ENCODE measurements around the gene TMEM40. TPM values are rescaled to one million over a fixed set of nuclear protein-coding genes. Genes with fewer than 3 reads are reported as not detected.

Gene TMEM40
- total RNA-seq, 2 experiments from 2014 or later: not detected

DNA sequence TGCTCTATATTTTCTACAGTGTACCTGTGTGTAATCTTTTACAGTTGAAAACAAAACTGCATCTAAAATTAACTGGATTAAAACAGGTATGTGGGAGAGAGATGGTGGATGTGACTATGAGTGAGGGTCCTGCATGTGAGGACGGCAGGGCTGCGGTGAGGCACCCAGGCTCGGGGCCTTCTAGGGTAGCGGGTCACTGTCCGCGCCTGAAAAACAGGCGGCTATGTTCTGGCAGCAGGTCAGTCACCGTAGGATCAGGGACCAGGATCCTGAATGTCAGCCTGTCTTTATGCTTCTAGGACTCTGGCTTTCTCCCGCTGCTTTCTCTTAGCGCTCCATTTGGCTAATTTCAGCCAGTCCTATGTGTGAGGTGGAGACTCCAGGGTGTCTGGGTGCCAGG, 12.6 kb downstream of the TMEM40 start:
- ChIA-PET CTCF (ENCODE audit: unreplicated experiment) (no interaction called here), POLR2A (interaction anchor here (1.2 kb wide), 1 partner anchor 13 kb away, joined by 3 read pairs; no protein-coding TSS in a partner anchor)
- H3K4me2 ChIP-seq (ENCODE audit: low read length): no peak overlapping the region
- H3K36me3 ChIP-seq (ENCODE audit: insufficient read depth, low read length): no peaks in the 10 kb centered on the region
- no peak overlapping the region for H2AFZ ChIP-seq (ENCODE audit: low read length)
- H3K4me3 ChIP-seq (ENCODE audit: low read depth, low read length, poor library complexity, severe bottlenecking): no peak overlapping the region
- no peaks in the 10 kb centered on the region for H3K9me3 ChIP-seq (ENCODE audit: low read length)
- H3K27ac ChIP-seq (ENCODE audit: low read depth, low read length, poor library complexity, severe bottlenecking): no peak overlapping the region
- no peaks in the 10 kb centered on the region for H3K79me2 ChIP-seq (ENCODE audit: insufficient read depth, low read depth, low read length)
- H3K4me1 ChIP-seq (ENCODE audit: insufficient read depth, low read length, poor library complexity, severe bottlenecking): peaks cover 37% of the 10 kb centered on the region
- intact Hi-C loops (cut with micrococcal nuclease; ENCODE audit: unreplicated experiment): no loop called here
- no peaks in the 10 kb centered on the region for H4K20me1 ChIP-seq (ENCODE audit: insufficient read depth, low read length)
- no TSS peak for BruUV-seq (replicated peaks)
- H3K9me2 ChIP-seq (ENCODE audit: insufficient read depth, low read length): no peaks in the 10 kb centered on the region
- TF ChIP-seq, protein P1, sequence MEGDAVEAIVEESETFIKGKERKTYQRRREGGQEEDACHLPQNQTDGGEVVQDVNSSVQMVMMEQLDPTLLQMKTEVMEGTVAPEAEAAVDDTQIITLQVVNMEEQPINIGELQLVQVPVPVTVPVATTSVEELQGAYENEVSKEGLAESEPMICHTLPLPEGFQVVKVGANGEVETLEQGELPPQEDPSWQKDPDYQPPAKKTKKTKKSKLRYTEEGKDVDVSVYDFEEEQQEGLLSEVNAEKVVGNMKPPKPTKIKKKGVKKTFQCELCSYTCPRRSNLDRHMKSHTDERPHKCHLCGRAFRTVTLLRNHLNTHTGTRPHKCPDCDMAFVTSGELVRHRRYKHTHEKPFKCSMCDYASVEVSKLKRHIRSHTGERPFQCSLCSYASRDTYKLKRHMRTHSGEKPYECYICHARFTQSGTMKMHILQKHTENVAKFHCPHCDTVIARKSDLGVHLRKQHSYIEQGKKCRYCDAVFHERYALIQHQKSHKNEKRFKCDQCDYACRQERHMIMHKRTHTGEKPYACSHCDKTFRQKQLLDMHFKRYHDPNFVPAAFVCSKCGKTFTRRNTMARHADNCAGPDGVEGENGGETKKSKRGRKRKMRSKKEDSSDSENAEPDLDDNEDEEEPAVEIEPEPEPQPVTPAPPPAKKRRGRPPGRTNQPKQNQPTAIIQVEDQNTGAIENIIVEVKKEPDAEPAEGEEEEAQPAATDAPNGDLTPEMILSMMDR (conservative IDR thresholded peaks at IDR 0.05; ENCODE audit: low read length): no peak
- no peak for TF ChIP-seq EZH2phosphoT487 (IDR thresholded peaks at IDR 0.05; ENCODE audit: borderline replicate concordance, low read depth, low read length)
- no peak for DNase-seq (ENCODE audit: low spot score)

DNA sequence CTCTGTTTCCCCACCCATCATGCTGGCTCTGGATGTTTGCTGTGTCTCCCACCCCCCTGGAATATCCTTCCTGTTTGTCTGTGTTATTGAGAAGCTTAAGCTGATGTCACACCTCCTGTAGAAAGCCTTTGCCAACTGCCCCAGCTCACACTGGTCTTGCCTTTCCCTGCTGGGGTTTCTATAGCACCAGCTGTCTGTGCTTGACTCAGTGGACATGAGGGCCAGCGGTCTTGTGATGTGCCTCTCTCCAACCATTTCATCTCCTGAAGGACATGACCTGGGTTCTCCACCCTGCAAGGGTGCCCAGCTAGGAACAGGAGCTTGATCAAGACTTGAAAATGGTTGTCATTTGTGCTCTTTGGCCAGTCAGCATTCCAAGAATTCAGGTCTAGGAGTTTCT, 14.7 kb downstream of the TMEM40 start:
- Histone ChIP-seq H3K9me2 (ENCODE audit: insufficient read depth, low read length) (no peaks in the 10 kb centered on the region), H3K9me3 (ENCODE audit: low read length) (no peaks in the 10 kb centered on the region), H3K4me1 (ENCODE audit: insufficient read depth, low read length, poor library complexity, severe bottlenecking) (peaks cover 16% of the 10 kb centered on the region), H3K36me3 (ENCODE audit: insufficient read depth, low read length) (no peaks in the 10 kb centered on the region), H4K20me1 (ENCODE audit: insufficient read depth, low read length) (no peaks in the 10 kb centered on the region), H3K4me2 (ENCODE audit: low read length) (no peak overlapping the region), H3K4me3 (ENCODE audit: low read depth, low read length, poor library complexity, severe bottlenecking) (no peak overlapping the region), H3K79me2 (ENCODE audit: insufficient read depth, low read depth, low read length) (no peaks in the 10 kb centered on the region), H2AFZ (ENCODE audit: low read length) (no peak overlapping the region), H3K27ac (ENCODE audit: low read depth, low read length, poor library complexity, severe bottlenecking) (no peak overlapping the region)
- BruUV-seq (replicated peaks): no TSS peak
- DNase-seq (ENCODE audit: low spot score): no peak
- POLR2A ChIA-PET: interaction anchor here (0.5 to 1.1 kb wide), 3 partner anchors 16 to 82 kb away, joined by 3 to 4 read pairs (median 3); no protein-coding TSS in a partner anchor
- intact Hi-C loops (cut with micrococcal nuclease; ENCODE audit: unreplicated experiment): no loop called here
- no peak for TF ChIP-seq EZH2phosphoT487 (IDR thresholded peaks at IDR 0.05; ENCODE audit: borderline replicate concordance, low read depth, low read length)
- TF ChIP-seq, protein P1 (conservative IDR thresholded peaks at IDR 0.05; ENCODE audit: low read length): no peak
- CTCF ChIA-PET (ENCODE audit: unreplicated experiment): interaction anchor here (1.6 kb wide), 1 partner anchor 10 kb away, joined by 6 read pairs; no protein-coding TSS in a partner anchor

DNA sequence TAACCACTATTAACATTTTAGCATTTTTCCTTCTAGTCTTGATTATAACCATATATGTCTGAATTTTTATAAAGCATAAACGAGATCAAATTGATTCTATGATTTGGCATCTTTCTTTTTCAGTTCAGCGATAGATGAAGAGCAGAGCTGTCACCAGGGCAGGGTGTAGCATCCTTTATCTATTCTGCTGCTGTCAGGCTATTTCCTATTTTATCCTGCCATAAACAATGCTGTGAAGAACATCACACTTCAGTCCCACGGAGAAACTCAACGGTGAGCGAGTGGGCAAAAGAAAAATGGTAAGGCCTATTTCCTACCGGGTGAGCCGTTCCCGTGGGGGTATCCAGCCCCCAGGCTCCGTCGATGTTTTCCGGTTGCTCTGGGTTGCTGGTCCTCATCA, 15.5 kb downstream of the TMEM40 start:
- intact Hi-C loops (cut with micrococcal nuclease; ENCODE audit: unreplicated experiment): no loop called here

More for the DNA sequence above, 15.5 kb downstream of the TMEM40 start:
- no TSS peak for BruUV-seq (replicated peaks)
- H3K36me3 ChIP-seq (ENCODE audit: insufficient read depth, low read length): no peaks in the 10 kb centered on the region
- H3K79me2 ChIP-seq (ENCODE audit: insufficient read depth, low read depth, low read length): no peaks in the 10 kb centered on the region
- no peaks in the 10 kb centered on the region for H4K20me1 ChIP-seq (ENCODE audit: insufficient read depth, low read length)
- H3K4me1 ChIP-seq (ENCODE audit: insufficient read depth, low read length, poor library complexity, severe bottlenecking): peaks cover 9% of the 10 kb centered on the region
- no peak for TF ChIP-seq EZH2phosphoT487 (IDR thresholded peaks at IDR 0.05; ENCODE audit: borderline replicate concordance, low read depth, low read length)
- TF ChIP-seq, protein P1 (conservative IDR thresholded peaks at IDR 0.05; ENCODE audit: low read length): no peak
- no peak overlapping the region for H3K4me3 ChIP-seq (ENCODE audit: low read depth, low read length, poor library complexity, severe bottlenecking)
- no peak overlapping the region for H3K4me2 ChIP-seq (ENCODE audit: low read length)
- H2AFZ ChIP-seq (ENCODE audit: low read length): no peak overlapping the region
- ChIA-PET POLR2A (interaction anchor here (1.4 kb wide), 1 partner anchor 20 kb away, joined by 4 read pairs; no protein-coding TSS in a partner anchor), CTCF (ENCODE audit: unreplicated experiment) (interaction anchor here (1.6 kb wide), 1 partner anchor 9 kb away, joined by 6 read pairs; no protein-coding TSS in a partner anchor)
- no peak overlapping the region for H3K27ac ChIP-seq (ENCODE audit: low read depth, low read length, poor library complexity, severe bottlenecking)
- no peaks in the 10 kb centered on the region for H3K9me2 ChIP-seq (ENCODE audit: insufficient read depth, low read length)
- no peak for DNase-seq (ENCODE audit: low spot score)
- no peaks in the 10 kb centered on the region for H3K9me3 ChIP-seq (ENCODE audit: low read length)

Data from OCI-LY7 (cell line).